HG03432 (cell line): Measurements from ENCODE around the gene GABBR2.
"Not testable (repeated sequence)": the region's sequence is repeated elsewhere in the genome, so short reads cannot be mapped to it uniquely, and the experiment has no call there.

Experiments used
- ATAC-seq: cut with Tn5 transposase; IDR thresholded peaks from one replicate; pipeline ENCODE4 v1.9.1; 2021; ENCODE audit warnings: mild to moderate bottlenecking, moderate library complexity; ENCODE audit not compliant: unreplicated experiment

GABBR2 gene

DNA sequence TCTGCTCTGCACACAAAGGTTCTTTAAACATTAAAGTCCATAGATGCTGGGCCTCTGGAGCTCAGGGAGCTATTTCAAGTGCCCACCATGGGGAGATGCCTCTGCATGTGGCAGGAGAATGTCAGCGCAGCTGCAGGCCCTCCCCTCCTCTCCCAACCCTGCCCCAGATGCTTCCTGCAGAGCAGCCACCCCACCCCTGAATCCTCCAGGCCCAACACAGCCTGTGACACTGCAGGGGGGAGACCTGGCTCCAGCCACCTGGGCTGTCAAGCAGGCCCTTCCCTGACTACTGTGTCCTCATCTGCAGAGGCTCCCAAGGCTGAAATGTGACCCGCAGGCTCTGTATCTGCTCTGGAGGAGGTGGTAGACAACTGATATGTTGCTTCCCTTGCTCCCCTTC lies 213.9 kb downstream of the GABBR2 start:
- ATAC-seq, result no peak

DNA sequence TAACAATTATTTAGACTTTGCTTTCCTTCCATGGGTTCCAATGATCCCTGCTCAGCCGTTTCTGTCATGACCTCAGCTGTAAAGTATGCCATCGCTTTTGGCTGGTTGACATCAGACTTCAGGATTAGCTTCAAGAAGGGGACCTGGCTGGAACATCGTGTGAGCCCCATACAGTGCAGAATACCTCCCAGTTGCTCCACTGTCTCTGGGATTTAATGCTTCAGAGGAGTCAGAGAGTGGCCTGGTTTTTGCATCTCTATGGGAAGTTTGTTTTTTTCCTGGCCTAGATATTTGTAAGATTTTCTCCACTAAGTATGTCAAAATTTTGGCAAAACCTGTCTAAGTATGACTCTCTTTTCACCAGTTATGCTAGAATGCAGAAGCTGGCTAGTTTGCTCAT lies 216.9 kb downstream of the GABBR2 start:
- no peak for ATAC-seq

DNA sequence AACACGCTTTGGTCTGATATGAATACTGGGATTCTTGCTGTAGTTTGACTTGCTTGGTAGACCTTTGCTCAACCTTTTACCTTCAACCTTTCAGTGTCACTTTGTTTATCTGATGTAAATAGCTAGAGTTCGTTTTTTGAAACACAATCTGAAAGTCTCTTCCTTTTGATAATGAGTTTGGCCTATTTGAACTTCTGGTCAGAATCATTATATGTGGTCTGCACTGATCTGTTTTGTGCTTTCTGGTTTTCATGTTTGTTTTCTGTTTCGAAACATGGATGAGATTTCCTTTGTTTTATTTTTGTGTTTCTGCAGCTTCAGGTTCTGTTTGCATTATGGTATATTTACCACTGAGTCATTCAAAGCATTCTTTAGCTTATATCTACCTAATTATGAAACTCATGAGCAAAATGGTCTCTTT lies 217.5 kb downstream of the GABBR2 start:
- no peak for ATAC-seq

DNA sequence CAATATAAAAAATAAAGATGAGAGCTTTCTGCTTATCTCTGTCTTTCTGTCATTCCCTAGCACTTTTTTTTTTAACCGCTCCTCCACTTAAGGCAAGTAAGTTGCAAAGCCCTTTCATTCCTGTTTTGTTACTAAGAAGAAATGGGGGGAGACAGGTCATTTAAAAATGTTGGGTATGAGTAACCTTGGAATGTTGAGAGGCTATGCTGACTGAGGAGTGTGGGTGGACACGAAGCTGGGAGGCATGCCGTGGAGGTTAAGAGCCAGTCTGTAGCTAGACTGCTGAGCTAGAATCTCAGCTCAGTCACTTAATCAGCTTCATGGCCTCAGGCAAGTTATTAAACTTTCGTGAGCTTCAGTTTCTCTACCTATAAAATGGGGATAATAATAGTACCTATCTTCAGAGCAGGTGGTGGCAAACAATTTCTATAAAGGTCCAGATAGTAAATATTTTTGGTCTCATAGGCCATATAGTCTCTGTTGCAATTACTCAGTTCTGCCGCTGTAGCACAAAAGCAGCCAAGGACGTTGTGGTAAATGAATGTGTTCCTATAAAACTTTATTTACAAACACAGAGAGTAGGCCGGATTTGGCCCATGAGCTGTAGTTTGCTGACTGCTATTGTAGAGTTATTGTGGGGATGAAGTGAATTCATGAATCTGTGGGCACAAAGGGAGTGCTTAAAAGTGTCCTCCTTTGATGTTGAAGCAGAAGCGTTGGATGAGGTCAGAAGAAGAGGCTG lies 220.0 kb downstream of the GABBR2 start:
- no peak for ATAC-seq

DNA sequence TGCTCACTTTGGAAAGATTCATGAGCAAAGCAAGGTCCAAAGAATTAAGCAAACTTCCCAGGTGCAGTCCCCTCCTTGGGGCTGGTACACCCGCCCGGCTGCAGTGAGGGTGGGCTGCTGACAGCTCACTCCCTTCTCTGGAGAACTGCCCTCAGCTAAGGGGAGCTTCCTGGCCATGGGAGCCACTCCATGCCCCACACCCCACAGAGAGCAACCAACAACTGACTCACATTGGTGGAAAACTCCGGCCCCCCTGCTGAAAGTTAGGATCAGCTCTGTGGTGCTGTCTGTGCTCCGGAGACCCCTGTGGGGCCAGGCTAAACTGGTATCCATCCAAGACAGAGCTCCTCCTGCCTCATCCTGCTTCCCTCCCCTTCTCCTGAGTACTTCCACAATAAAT lies 223.0 kb downstream of the GABBR2 start:
- ATAC-seq, result no peak

DNA sequence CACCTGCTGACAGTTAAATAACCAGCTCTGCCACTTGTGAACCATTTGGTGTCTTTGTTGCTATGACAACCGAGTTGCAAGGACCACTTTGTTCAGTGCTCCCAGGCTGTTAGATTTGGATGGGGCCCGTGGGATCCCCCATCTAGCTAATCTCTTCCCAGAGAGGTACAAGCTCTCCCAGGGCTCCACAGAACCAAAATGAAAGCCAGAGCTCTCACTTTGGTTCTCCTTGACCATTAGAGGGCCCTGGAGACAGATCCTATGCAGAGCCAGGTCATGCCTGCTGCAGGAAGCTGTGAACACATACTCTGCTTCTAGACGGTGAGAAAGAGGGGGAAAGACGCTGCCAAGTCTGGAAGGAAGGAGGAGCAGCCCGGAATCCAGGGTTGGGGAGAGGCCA lies 224.6 kb downstream of the GABBR2 start:
- ATAC-seq, result no peak

DNA sequence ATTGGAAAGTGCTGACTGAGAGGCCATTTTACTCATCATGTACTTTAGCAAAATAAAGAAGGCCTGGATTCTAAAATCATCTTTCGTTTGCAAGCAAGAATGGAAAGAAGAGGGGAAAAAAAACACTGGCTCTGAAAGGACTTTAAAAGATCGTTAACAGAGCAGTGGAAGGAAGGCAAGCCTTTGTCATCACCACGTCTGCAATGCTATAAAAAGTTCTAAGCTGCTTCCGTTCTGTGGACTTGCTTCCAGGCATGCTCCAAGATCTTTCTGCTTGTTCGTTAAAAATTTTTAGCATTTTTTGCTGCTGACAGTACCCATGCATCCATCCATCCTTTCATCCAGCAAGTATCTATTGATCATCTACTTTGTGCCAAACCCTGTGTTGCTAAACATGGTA lies 226.5 kb downstream of the GABBR2 start:
- ATAC-seq, result no peak

DNA sequence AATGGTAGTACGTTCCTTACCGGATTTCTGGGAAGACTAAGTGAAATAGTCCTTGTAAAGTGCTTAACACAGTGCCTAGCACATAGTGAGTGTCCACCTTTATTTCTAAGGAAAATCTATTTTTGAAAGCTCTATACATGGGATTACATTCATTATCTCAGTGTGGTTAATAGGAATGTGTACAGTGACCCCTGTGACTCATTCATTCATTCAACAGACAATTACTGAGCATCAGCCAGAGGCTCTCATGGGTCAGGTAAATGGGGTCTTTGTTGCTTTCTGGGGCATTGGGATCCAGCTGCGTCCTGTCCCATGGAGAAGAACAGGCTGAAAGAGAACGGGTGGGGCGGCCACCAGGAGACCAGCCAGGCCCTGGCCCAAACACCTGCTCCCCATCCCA lies 227.1 kb downstream of the GABBR2 start:
- no peak for ATAC-seq

DNA sequence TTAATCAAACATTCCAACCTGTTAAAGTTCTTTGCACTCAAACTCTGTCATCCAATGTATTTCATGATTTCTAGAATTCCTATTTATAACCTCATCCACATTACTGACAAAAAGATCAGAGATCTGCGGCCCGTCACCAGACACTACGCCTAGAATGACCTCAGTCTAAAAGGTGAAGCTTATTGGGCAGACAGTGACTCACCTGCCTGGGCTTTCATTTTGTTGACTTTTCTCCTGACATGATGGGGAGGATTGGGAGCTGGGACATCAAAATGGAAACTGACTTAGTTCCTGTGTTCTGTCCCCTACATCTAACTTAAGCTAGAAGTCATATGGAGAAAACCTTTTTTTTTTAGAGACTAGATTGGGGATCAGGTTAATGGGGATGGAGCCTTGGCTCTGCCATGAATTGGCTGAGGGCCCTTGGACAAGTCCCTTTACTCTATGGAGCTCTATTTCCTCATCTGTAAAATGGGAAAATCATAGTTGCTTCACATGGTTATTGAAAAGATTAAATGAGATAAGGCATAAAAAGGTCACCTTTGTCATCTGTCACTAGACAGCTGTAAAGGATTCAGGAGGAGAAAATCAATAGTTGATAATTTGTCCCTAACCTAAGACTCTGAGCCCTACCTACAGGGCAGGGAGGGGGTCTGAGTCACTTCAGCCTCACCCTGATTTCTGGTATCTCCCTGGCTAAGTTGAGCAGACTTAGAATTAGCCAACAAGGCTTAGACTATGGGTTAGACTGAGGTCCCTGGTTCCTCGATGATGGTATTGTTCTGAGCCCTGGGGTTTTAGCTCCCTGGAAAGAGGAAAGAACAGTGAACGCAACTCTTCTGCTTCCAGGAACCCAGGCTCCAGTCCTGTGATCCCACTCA lies 228.5 kb downstream of the GABBR2 start:
- no peak for ATAC-seq

DNA sequence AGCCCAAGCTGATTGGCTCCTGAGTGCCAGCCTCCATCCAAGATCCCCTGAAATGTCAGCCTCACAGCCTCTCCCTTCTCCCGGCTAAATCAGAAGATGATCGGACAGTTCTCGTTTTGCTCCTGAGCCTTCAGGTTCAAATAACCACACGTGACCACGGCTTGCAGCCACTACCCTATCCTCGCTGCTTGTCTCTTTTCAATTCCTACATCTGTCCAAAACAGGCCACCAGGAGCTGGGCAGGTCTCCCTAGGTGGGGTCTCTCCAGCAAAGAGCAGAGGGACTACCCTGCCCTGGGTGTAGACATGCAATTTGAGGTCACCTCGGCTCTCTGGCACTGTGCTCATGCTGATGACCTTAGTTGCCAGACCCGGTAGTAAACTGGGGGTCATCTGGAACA lies 229.3 kb downstream of the GABBR2 start:
- ATAC-seq, result no peak

DNA sequence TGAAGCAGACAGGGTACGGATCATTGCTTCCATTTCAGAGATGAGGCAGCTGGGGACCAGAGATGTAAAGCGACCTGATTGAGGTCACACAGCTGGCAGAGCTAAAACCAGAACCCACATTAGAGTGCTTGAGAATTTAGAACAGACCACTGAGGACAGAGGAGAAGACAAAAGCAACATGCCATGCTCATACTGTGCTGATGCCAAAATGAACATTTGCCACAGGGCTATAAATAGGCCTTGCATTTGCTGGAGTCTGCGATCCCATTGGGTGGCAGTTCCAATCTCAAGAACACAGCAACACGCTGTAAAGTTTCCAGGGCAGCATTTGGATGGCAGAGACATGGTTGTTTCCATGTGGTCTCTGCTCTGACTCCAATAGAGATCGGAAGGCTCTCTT lies 230.9 kb downstream of the GABBR2 start:
- no peak for ATAC-seq

DNA sequence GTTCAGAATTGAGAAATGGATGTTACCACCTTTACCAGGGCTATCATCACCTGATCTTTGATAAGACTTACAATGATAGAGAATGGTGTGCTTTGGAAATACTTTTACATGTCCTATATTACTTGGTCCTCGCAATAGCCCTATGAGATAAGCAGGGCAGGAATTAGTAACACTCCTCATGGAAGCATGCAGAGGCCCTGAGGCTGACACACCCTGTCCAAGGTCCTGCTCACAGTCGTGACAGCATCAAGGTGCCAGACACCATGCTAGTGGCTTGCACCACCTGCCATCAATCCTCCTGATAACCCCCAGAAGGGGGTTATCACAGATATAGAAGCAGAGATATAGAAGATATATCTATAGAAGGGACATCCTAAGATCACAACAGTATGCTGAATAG lies 236.5 kb downstream of the GABBR2 start:
- no peak for ATAC-seq

DNA sequence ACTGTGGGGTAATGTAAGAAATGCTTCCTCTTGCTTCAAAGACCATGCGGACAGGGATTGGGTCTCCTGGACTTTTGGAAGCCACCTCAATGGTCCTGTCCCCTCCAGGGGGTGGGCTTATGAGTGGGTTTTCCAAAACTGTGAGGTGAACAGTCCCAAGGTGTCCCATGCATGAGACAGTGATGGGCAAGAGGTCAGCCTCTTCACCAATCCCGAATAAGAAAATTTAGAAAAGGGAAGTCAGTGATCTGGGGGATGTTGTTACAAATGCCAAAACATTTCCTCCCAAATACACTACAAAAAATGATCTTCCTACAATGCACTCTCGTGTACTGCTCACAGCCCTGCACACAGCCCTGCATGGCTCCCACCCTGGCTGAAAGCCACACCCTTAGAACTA lies 237.6 kb downstream of the GABBR2 start:
- no peak for ATAC-seq

DNA sequence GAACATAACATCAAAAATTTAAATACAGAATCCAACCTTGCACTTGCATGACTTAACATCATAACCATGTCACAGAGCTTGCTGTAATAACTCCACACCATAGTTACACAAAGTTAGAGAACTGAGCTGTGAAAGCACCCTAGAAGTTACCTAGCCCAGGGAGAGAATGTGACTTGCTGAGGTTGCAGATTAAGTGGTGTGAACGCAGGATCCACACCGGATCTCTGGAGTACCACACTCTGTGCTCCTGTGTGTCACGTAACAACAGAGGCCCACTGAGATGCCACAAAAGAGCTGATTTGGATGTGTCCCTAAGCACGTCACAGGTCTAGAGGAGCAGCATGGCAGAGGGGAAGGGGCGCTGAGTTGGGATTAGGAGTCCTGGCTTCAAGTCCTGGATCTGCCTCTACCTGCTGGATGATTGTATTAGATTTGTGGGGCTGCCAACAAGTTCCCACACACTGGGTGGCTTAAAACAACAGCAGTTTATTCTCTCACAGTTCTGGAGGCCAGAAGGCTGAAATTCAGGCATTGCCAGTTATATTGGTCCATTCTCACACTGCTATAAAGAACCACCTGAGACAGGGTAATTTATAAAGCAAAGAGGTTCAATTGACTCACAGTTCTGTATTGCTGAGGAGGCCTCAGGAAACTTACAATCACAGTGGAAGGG lies 240.0 kb downstream of the GABBR2 start:
- ATAC-seq, result no peak

DNA sequence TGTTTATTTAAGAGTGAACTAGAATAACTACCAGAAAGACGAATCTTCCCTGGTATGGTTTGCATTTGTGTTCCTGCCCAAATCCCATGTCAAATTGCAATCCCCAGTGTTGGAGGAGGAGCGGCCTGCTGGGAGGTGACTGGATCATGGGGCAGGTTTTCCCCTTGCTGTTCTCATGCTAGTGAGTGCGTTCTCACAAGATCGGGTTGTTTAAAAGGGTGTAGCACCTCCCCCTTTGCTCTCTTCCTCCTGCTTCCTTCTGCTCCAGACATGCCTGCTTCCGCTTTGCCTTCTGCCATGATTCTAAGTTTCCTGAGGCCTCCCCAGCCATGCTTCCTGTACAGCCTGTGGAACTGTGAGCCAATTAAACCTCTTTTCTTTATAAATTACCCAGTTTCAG lies 242.9 kb downstream of the GABBR2 start:
- ATAC-seq, result no peak

DNA sequence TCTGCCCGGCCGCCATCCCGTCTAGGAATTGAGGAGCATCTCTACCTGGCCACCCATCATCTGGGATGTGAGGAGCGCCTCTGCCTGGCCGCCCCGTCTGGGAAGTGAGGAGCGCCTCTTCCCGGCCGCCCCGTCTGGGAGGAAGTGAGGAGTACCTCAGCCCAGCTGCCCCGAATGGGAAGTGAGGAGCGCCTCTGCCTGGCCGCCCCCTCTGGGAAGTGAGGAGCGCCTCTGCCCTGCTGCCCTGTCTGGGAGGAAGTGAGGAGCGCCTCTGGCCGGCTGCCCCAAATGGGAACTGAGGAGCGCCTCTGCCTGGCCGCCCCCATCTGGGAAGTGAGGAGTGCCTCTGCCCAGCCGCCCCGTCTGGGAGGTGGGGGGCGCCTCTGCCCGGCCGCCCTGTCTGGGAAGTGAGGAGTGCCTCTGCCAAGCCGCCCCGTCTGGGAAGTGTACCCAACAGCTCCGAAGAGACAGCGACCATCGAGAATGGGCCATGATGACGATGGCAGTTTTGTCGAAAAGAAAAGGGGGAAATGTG lies 244.5 kb downstream of the GABBR2 start:
- ATAC-seq, result not testable (repeated sequence)

DNA sequence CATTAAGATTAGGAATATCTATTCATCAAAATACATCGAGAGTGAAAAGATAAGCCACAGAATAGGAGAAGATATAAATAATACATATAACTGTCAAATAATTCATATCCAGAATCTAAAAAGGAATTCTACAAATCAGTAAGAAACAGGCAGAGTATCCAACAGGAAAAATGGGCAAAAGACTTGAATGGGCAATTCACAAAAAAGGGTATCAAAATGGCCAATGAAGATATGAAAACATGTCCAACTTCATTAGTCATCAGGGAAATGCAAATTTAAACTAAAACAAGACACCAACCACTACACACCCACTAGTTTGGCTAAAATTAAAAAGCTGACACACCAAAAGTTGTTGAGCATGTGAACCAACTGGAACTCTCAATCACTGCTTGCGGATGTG lies 246.4 kb downstream of the GABBR2 start:
- ATAC-seq, result no peak

DNA sequence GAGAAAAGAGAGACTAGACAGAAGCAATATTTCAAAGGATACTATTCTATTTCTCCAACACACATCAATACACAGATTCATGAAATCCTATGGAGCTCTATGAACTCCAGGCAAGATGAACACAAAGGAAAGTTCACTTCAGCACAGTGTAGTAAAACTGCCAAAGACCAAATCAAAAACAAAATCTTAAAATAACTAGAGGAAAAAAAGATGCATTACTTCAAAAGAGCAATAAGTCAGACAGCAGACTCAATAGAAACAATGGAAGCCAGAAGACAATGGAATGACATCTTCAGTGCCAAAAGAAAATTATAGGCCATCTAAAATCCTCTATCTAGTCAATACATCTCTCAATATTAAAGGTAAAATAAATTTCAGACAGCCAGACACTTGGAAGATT lies 248.0 kb downstream of the GABBR2 start:
- ATAC-seq, result no peak

DNA sequence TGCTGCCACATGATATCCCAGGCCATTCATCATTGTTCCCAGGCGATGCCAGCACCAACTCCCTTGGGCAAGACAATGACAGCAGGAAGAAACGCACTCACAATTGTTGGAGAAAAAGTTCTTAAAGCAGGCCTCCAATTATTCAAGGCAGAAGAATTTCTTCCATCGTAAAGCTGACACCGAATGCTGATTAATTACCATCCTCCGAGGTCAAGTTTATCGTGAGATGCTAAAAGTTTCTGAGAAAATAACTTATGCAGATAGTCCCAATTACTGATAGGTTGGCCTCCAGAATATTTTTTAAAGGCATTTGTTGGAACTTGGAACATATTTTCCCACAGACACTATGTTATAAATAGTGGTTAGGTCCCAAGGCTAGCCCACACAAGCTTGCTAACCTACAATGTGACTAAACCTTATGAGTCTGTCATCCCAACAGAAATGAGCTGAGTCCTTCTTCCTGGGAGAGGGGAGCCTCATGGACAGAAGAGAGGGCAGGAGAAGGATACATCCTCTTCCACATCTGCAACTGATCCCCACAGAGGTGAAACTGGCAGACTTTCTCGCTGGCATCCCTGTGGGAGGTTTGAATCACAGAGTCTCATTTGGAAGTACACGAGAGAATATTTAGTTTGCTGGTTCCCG lies 250.9 kb downstream of the GABBR2 start:
- ATAC-seq, result no peak

DNA sequence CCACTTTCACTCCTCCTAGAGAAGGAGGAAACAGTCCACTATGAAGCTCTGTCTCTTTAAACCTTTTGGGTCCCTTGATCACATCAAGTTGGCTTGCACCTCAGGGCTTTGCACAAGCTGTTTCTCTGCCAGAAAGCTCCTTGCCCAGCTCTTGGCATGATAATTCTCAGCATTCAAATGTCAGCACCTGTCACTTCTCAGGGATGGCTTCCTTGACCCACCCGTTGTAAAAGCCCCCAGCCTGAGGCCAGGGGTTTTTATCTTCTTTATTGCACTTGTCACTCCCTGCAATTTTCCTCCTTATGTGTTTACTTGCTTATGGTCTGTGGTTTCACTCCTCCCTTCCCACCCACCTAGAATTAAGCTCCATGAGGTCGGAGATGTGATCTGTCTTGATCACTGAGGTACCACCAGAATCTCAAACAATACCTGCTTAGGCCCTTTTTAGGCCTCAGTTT lies 252.6 kb downstream of the GABBR2 start:
- ATAC-seq, result no peak
